Endothelial cell of umbilical vein (primary cell): ENCODE measurements around the gene NFIA.

ENCODE experiments used
- CTCF ChIP-seq, 2 donors: IDR thresholded peaks; 1 replicate in 1 of 2; 2 replicates in 1 of 2; pipeline ENCODE4 v1.5.1; 2011; ENCODE audit warnings: low read length in 2 of 2, mild to moderate bottlenecking in 2 of 2, moderate library complexity in 2 of 2, control low read depth in 1 of 2, inconsistent platforms in 1 of 2, low read depth in 1 of 2; ENCODE audit not compliant: insufficient read depth in 1 of 2; ENCODE audit errors: extremely low read depth in 1 of 2
- POLR2AphosphoS5 ChIP-seq: IDR thresholded peaks from 2 replicates; pipeline ENCODE4 v1.6.1; 2012; ENCODE audit warnings: low read depth, mild to moderate bottlenecking, control low read depth, low read length, moderate library complexity; ENCODE audit not compliant: insufficient read depth

- no peak for TF ChIP-seq CTCF (IDR thresholded peaks at IDR 0.05; ENCODE audit: extremely low read depth in 1 of 2, insufficient read depth in 1 of 2, low read depth in 1 of 2, low read length in 2 of 2)
- TF ChIP-seq POLR2AphosphoS5: no peak
These were observed 84.9 kb downstream of the NFIA start for GRCh38 chr1:61167309-61167708.
